NCI-H2081 treated with DMSO at 0.1 percent for 48 hours (cell line): ENCODE data around the gene ZBP1.

Experiments
- DNase-seq: peaks from one replicate; lab custom pipeline; 2025; lab: John Stamatoyannopoulos, UW

The ZBP1 gene

GRCh38 chr20:57596998-57597939 is 23.0 kb downstream of the ZBP1 start:
- no peak for DNase-seq

GRCh38 chr20:57596358-57596757 is 23.9 kb downstream of the ZBP1 start:
- no peak for DNase-seq

- no peak for DNase-seq
Measured at GRCh38 chr20:57595041-57596030, 24.9 kb downstream of the ZBP1 start.

GRCh38 chr20:57594092-57594951 is 25.9 kb downstream of the ZBP1 start:
- no peak for DNase-seq

- no peak for DNase-seq
Measured at GRCh38 chr20:57593134-57593886, 26.9 kb downstream of the ZBP1 start.

- DNase-seq: no peak
Measured at GRCh38 chr20:57592263-57593092, 27.7 kb downstream of the ZBP1 start.

GRCh38 chr20:57591289-57592229 is 28.7 kb downstream of the ZBP1 start:
- DNase-seq: no peak

- DNase-seq: no peak
Measured at GRCh38 chr20:57590485-57591288, 29.5 kb downstream of the ZBP1 start.

GRCh38 chr20:57589728-57590484 is 30.3 kb downstream of the ZBP1 start:
- DNase-seq: no peak

- DNase-seq: no peak
Measured at GRCh38 chr20:57589123-57589727, 31.0 kb downstream of the ZBP1 start.

GRCh38 chr20:57588596-57588995 is 31.6 kb downstream of the ZBP1 start:
- no peak for DNase-seq

GRCh38 chr20:57587989-57588377 is 32.2 kb downstream of the ZBP1 start:
- DNase-seq: no peak

- no peak for DNase-seq
Measured at GRCh38 chr20:57587278-57587988, 32.8 kb downstream of the ZBP1 start.

GRCh38 chr20:57586943-57587277 is 33.3 kb downstream of the ZBP1 start:
- no peak for DNase-seq

- DNase-seq: no peak
Measured at GRCh38 chr20:57586370-57586793, 33.8 kb downstream of the ZBP1 start.
